ENCODE results near the gene GAS7.
"Not testable (repeated sequence)": the region's sequence is repeated elsewhere in the genome, so short reads cannot be mapped to it uniquely, and the experiment has no call there.

The GAS7 gene

GRCh38 chr17:10042589-10043244, 155.7 kb downstream of the GAS7 start:
- DNase-seq = no peak

- DNase-seq = no peak
Observed at GRCh38 chr17:10041916-10042588, 156.4 kb downstream of the GAS7 start.

GRCh38 chr17:10041287-10041612, 157.2 kb downstream of the GAS7 start:
- DNase-seq = no peak

GRCh38 chr17:10036511-10037061, 161.8 kb downstream of the GAS7 start:
- no peak for DNase-seq

GRCh38 chr17:10035885-10036284, 162.5 kb downstream of the GAS7 start:
- no peak for DNase-seq

- DNase-seq = no peak
Observed at GRCh38 chr17:10034719-10035475, 163.5 kb downstream of the GAS7 start.

- DNase-seq = no peak
Observed at GRCh38 chr17:10033959-10034358, 164.4 kb downstream of the GAS7 start.

- DNase-seq = no peak
Observed at GRCh38 chr17:10033449-10033848, 165.0 kb downstream of the GAS7 start.

- no peak for DNase-seq
Observed at GRCh38 chr17:10032118-10032852, 166.1 kb downstream of the GAS7 start.

- DNase-seq = no peak
Observed at GRCh38 chr17:10031606-10032005, 166.8 kb downstream of the GAS7 start.

- no peak for DNase-seq
Observed at GRCh38 chr17:10031127-10031526, 167.3 kb downstream of the GAS7 start.

GRCh38 chr17:10029129-10029528, 169.3 kb downstream of the GAS7 start:
- no peak for DNase-seq

GRCh38 chr17:10025976-10026901, 172.2 kb downstream of the GAS7 start:
- DNase-seq = no peak

- DNase-seq = no peak
Observed at GRCh38 chr17:10025224-10025623, 173.2 kb downstream of the GAS7 start.

GRCh38 chr17:10022416-10022815, 176.0 kb downstream of the GAS7 start:
- no peak for DNase-seq

- no peak for DNase-seq
Observed at GRCh38 chr17:10021272-10021984, 177.0 kb downstream of the GAS7 start.

- DNase-seq = no peak
Observed at GRCh38 chr17:10019941-10020451, 178.4 kb downstream of the GAS7 start.

GRCh38 chr17:10018461-10018891, 179.9 kb downstream of the GAS7 start:
- no peak for DNase-seq

GRCh38 chr17:10016958-10017570, 181.3 kb downstream of the GAS7 start:
- not testable (repeated sequence) for DNase-seq

GRCh38 chr17:10013365-10014112, 184.9 kb downstream of the GAS7 start:
- DNase-seq = no peak

Data from DMS 273 treated with DMSO at 0.1 percent for 48 hours (cell line).